NCI-H1048 (cell line): ENCODE results near the gene WDR93.

Experiments
- DNase-seq: peaks from one replicate; lab custom pipeline; 2025; lab: John Stamatoyannopoulos, UW

Gene WDR93

GRCh38 chr15:89662893-89663626, 27.6 kb upstream of the WDR93 start:
- no peak for DNase-seq

GRCh38 chr15:89664441-89665350, 25.9 kb upstream of the WDR93 start:
- no peak for DNase-seq

GRCh38 chr15:89665449-89666181, 25.0 kb upstream of the WDR93 start:
- no peak for DNase-seq

GRCh38 chr15:89666184-89666857, 24.3 kb upstream of the WDR93 start:
- DNase-seq = no peak

GRCh38 chr15:89666858-89667705, 23.5 kb upstream of the WDR93 start:
- DNase-seq = no peak

GRCh38 chr15:89667706-89667960, 23.0 kb upstream of the WDR93 start:
- DNase-seq = no peak

GRCh38 chr15:89668171-89668570, 22.4 kb upstream of the WDR93 start:
- no peak for DNase-seq

GRCh38 chr15:89669309-89669865, 21.2 kb upstream of the WDR93 start:
- DNase-seq = no peak

- DNase-seq = no peak
Observed at GRCh38 chr15:89669941-89670340, 20.7 kb upstream of the WDR93 start.

GRCh38 chr15:89670971-89671560, 19.5 kb upstream of the WDR93 start:
- no peak for DNase-seq

GRCh38 chr15:89671687-89672086, 18.9 kb upstream of the WDR93 start:
- no peak for DNase-seq

GRCh38 chr15:89672221-89673164, 18.1 kb upstream of the WDR93 start:
- no peak for DNase-seq

GRCh38 chr15:89673165-89673512, 17.5 kb upstream of the WDR93 start:
- no peak for DNase-seq

GRCh38 chr15:89674526-89674925, 16.1 kb upstream of the WDR93 start:
- DNase-seq = no peak

- no peak for DNase-seq
Observed at GRCh38 chr15:89675606-89676005, 15.0 kb upstream of the WDR93 start.

GRCh38 chr15:89677381-89677780, 13.2 kb upstream of the WDR93 start:
- no peak for DNase-seq

- no peak for DNase-seq
Observed at GRCh38 chr15:89679212-89679611, 11.4 kb upstream of the WDR93 start, which contains the start of gene PLIN1. Gene PLIN1 (minus strand): TSS chr15:89679367. CDS start chr15:89677489, 1,878 bp downstream.

GRCh38 chr15:89680282-89680873, 10.2 kb upstream of the WDR93 start:
- DNase-seq = no peak

GRCh38 chr15:89681146-89681545, 9.5 kb upstream of the WDR93 start:
- no peak for DNase-seq
